CD4-positive, alpha-beta T cell treated with Interleukin-15 for 1 hour (primary cell): Measurements from ENCODE around the gene ST8SIA5.
"Not testable (repeated sequence)": the region's sequence is repeated elsewhere in the genome, so short reads cannot be mapped to it uniquely, and the experiment has no call there.

Experiments
- DNase-seq: peaks from one replicate; pipeline ENCODE4 v3.0.0-alpha.2; 2020

ST8SIA5 gene

GRCh38 chr18:46756559-46757201 lies at the start of gene ST8SIA5:
Gene ST8SIA5, minus strand, starts transcription at chr18:46757053. Its CDS starts 545 bp downstream, at chr18:46756508.
- no peak for DNase-seq

- not testable (repeated sequence) for DNase-seq
Measured at GRCh38 chr18:46795945-46796344, 39.1 kb upstream of the ST8SIA5 start.

GRCh38 chr18:46794607-46795006 lies 37.8 kb upstream of the ST8SIA5 start:
- DNase-seq: no peak

GRCh38 chr18:46793565-46793964 lies 36.7 kb upstream of the ST8SIA5 start:
- no peak for DNase-seq

- no peak for DNase-seq
Measured at GRCh38 chr18:46789088-46789487, 32.2 kb upstream of the ST8SIA5 start.

- DNase-seq: no peak
Measured at GRCh38 chr18:46787674-46788073, 30.8 kb upstream of the ST8SIA5 start.

- DNase-seq: no peak
Measured at GRCh38 chr18:46772357-46772756, 15.5 kb upstream of the ST8SIA5 start.

- DNase-seq: no peak
Measured at GRCh38 chr18:46771141-46771540, 14.3 kb upstream of the ST8SIA5 start.

GRCh38 chr18:46770708-46771107 lies 13.9 kb upstream of the ST8SIA5 start:
- no peak for DNase-seq

GRCh38 chr18:46768166-46768921 lies 11.5 kb upstream of the ST8SIA5 start:
- DNase-seq: no peak

GRCh38 chr18:46767217-46767616 lies 10.4 kb upstream of the ST8SIA5 start:
- no peak for DNase-seq

- DNase-seq: no peak
Measured at GRCh38 chr18:46764586-46764985, 7.7 kb upstream of the ST8SIA5 start.

- DNase-seq: no peak
Measured at GRCh38 chr18:46761059-46761769, 4.4 kb upstream of the ST8SIA5 start.

GRCh38 chr18:46759890-46760289 lies 3.0 kb upstream of the ST8SIA5 start:
- DNase-seq: no peak

- DNase-seq: no peak
Measured at GRCh38 chr18:46756025-46756558, 761 bp downstream of the ST8SIA5 start.

GRCh38 chr18:46755315-46756024 lies 1.4 kb downstream of the ST8SIA5 start:
- no peak for DNase-seq

- DNase-seq: no peak
Measured at GRCh38 chr18:46754661-46755292, 2.1 kb downstream of the ST8SIA5 start.

- DNase-seq: no peak
Measured at GRCh38 chr18:46754188-46754587, 2.7 kb downstream of the ST8SIA5 start.

- no peak for DNase-seq
Measured at GRCh38 chr18:46751882-46752281, 5.0 kb downstream of the ST8SIA5 start.

- DNase-seq: no peak
Measured at GRCh38 chr18:46750626-46751025, 6.2 kb downstream of the ST8SIA5 start.

- DNase-seq: no peak
Measured at GRCh38 chr18:46748466-46748865, 8.4 kb downstream of the ST8SIA5 start.

GRCh38 chr18:46740046-46740445 lies 16.8 kb downstream of the ST8SIA5 start:
- no peak for DNase-seq
